HCT116 (cell line): Measurements from ENCODE around the gene SLC26A9.

Experiments used
- ATF3 ChIP-seq: IDR thresholded peaks from 2 replicates; pipeline ENCODE4 v1.6.1; 2012
- CEBPB ChIP-seq: IDR thresholded peaks from 2 replicates; pipeline ENCODE4 v1.6.1; 2012; ENCODE audit warnings: low read depth
- EGR1 ChIP-seq: IDR thresholded peaks from 2 replicates; pipeline ENCODE4 v1.6.1; 2012; ENCODE audit warnings: low read depth
- ELF1 ChIP-seq: IDR thresholded peaks from 2 replicates; pipeline ENCODE4 v1.6.1; 2012; ENCODE audit warnings: low read depth, borderline replicate concordance
- EZH2 ChIP-seq: fragments of 200-600 bp; sonication (generic); IDR thresholded peaks from 2 replicates; pipeline ENCODE4 v1.6.1; 2017; ENCODE audit warnings: antibody characterized with exemption, mixed run types
- EZH2phosphoT487 ChIP-seq: fragments of 200-600 bp; IDR thresholded peaks from 2 replicates; pipeline ENCODE4 v1.6.1; 2018; ENCODE audit warnings: antibody characterized with exemption, borderline replicate concordance
- JUND ChIP-seq: IDR thresholded peaks from 2 replicates; pipeline ENCODE4 v1.6.1; 2012
- MAX ChIP-seq: IDR thresholded peaks from 2 replicates; pipeline ENCODE4 v1.6.1; 2012
- POLR2A ChIP-seq: IDR thresholded peaks from 2 replicates; pipeline ENCODE4 v1.7.0; 2011; ENCODE audit warnings: borderline replicate concordance; ENCODE audit not compliant: insufficient read depth, insufficient read length; ENCODE audit errors: extremely low read depth
- RAD21 ChIP-seq: IDR thresholded peaks from 2 replicates; pipeline ENCODE4 v1.6.1; 2012; ENCODE audit warnings: low read depth, mild to moderate bottlenecking
- SIN3A ChIP-seq: IDR thresholded peaks from 2 replicates; pipeline ENCODE4 v1.6.1; 2012; ENCODE audit warnings: low read depth
- YY1 ChIP-seq: IDR thresholded peaks from 2 replicates; pipeline ENCODE4 v1.6.1; 2011; ENCODE audit warnings: low read length, low read depth, moderate library complexity, mild to moderate bottlenecking; ENCODE audit not compliant: insufficient replicate concordance; ENCODE audit errors: extremely low read depth
- ZBTB33 ChIP-seq: IDR thresholded peaks from 2 replicates; pipeline ENCODE4 v1.6.1; 2011; ENCODE audit warnings: mild to moderate bottlenecking, low read length, moderate library complexity; ENCODE audit not compliant: insufficient replicate concordance; ENCODE audit errors: extremely low read depth
- TF ChIP-seq, protein P1 (sequence below), 3 experiments: fragments of 200-600 bp in 1 of 3; sonication (generic) in 1 of 3; IDR thresholded peaks in 2 of 3; conservative IDR thresholded peaks in 1 of 3; 2 replicates each; pipeline ENCODE4 v1.5.1; 2012 to 2017; ENCODE audit warnings: low read depth in 2 of 3, low read length in 2 of 3, antibody characterized with exemption in 1 of 3, borderline replicate concordance in 1 of 3, control low read depth in 1 of 3, mild to moderate bottlenecking in 1 of 3, mixed read lengths in 1 of 3, mixed run types in 1 of 3, moderate library complexity in 1 of 3; ENCODE audit not compliant: insufficient read depth in 1 of 3

DNA sequence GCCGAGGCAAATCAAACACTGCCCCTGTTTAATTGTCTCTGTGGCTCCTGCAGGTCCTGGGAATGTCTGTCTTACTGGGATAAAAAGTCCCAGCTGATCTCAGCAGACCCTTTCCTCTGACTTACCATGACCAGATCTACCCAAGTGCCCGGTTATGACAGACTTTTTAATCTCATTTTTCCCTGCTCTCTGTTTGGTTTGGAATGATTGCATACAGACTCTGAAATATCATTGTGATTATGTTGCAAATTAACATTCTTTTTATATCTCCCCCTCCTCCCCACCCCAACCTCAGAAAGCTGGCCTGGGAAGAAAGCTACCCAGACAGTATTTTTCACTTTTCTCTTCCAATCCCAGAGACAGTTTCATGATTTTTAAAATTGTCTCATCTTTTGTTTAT lies 43.6 kb upstream of the SLC26A9 start:
- no peak for TF ChIP-seq RAD21
- TF ChIP-seq EZH2 = no peak
- TF ChIP-seq, protein P1, sequence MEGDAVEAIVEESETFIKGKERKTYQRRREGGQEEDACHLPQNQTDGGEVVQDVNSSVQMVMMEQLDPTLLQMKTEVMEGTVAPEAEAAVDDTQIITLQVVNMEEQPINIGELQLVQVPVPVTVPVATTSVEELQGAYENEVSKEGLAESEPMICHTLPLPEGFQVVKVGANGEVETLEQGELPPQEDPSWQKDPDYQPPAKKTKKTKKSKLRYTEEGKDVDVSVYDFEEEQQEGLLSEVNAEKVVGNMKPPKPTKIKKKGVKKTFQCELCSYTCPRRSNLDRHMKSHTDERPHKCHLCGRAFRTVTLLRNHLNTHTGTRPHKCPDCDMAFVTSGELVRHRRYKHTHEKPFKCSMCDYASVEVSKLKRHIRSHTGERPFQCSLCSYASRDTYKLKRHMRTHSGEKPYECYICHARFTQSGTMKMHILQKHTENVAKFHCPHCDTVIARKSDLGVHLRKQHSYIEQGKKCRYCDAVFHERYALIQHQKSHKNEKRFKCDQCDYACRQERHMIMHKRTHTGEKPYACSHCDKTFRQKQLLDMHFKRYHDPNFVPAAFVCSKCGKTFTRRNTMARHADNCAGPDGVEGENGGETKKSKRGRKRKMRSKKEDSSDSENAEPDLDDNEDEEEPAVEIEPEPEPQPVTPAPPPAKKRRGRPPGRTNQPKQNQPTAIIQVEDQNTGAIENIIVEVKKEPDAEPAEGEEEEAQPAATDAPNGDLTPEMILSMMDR (IDR thresholded peaks at IDR 0.05 in 2 of 3, conservative IDR thresholded peaks at IDR 0.05 in 1 of 3; ENCODE audit: borderline replicate concordance in 1 of 3, insufficient read depth in 1 of 3, low read depth in 2 of 3, low read length in 2 of 3) = no peak
- TF ChIP-seq CEBPB = no peak
- no peak for TF ChIP-seq JUND
- TF ChIP-seq ELF1 = no peak
- no peak for TF ChIP-seq MAX
- TF ChIP-seq POLR2A = no peak
- TF ChIP-seq EZH2phosphoT487 = no peak
- no peak for TF ChIP-seq ZBTB33
- no peak for TF ChIP-seq ATF3
- no peak for TF ChIP-seq SIN3A
- TF ChIP-seq YY1 = no peak
- no peak for TF ChIP-seq EGR1
